K562 (cell line): Measurements from ENCODE around the gene KLC1. TPM values are rescaled to one million over a fixed set of nuclear protein-coding genes. Genes with fewer than 3 reads are reported as not detected.

Source experiments
- ATAC-seq: fragments of 200-7000 bp; cut with Tn5 transposase; 3 replicates; pipeline ENCODE4 v1.9.1; 2020; ENCODE audit warnings: moderate library complexity
- BruUV-seq: library from RNA; stranded (reverse); fragments of 400-500 nt; replicated peaks from 2 replicates; lab custom pipeline; 2021; lab: Mats Ljungman, UMichigan
- CTCF ChIA-PET: fragments of 300-600 bp; formaldehyde crosslinking; extraction: SDS; loops from one replicate; lab custom pipeline; 2021; ENCODE audit warnings: low intra/inter-chr PET ratio; lab: Yijun Ruan, JAX
- POLR2A ChIA-PET: fragments of 300-600, 350-650 bp; sonication (Branson Sonifier 250); formaldehyde crosslinking; extraction: SDS; loops from one replicate; lab custom pipeline; 2021; ENCODE audit warnings: antibody characterized with exemption, inconsistent platforms; lab: Yijun Ruan, JAX
- DNase-seq, 4 experiments: peaks; one replicate each; pipeline versions ENCODE4 v3.0.0 to v3.0.0-alpha.2; 2011 to 2018; ENCODE audit warnings: low spot score in 3 of 4, mixed read lengths in 3 of 4; ENCODE audit errors: extremely low read depth in 1 of 4
- FAIRE-seq: peaks from 2 replicates; lab custom pipeline; 2011; peaks lifted over from hg19 to GRCh38; lab: Jason Lieb, UNC
- H2AFZ ChIP-seq: 2 replicates; pipeline ENCODE4 v1.6.0; 2011; ENCODE audit warnings: low read depth, low read length, control low read depth, inconsistent platforms
- H3K27ac ChIP-seq: fragments of 200-600 bp; 3 replicates; pipeline ENCODE4 v1.8.0; 2011; ENCODE audit warnings: low read depth, mild to moderate bottlenecking, control low read depth, inconsistent platforms, low read length, moderate library complexity, mixed read lengths; ENCODE audit errors: extremely low read depth
- H3K27me3 ChIP-seq, 2 experiments: fragments of 300-600 bp in 1 of 2; 2 replicates in 1 of 2; 3 replicates in 1 of 2; pipeline versions ENCODE4 v1.6.0 to v1.8.0; 2011; ENCODE audit warnings: inconsistent platforms in 2 of 2, low read length in 2 of 2, mild to moderate bottlenecking in 1 of 2, mixed read lengths in 1 of 2, moderate library complexity in 1 of 2; ENCODE audit not compliant: control insufficient read depth in 2 of 2, insufficient read depth in 2 of 2
- H3K36me3 ChIP-seq: fragments of 300-600 bp; 3 replicates; pipeline ENCODE4 v1.8.0; 2011; ENCODE audit warnings: mild to moderate bottlenecking, low read length, inconsistent platforms; ENCODE audit not compliant: control insufficient read depth, insufficient read depth
- H3K4me1 ChIP-seq, 2 experiments: fragments of 200-600 bp in 1 of 2; replicated peaks in 1 of 2; 2 replicates in 1 of 2; 3 replicates in 1 of 2; pipeline versions ENCODE4 v1.5.1 to v1.8.0; 2011; ENCODE audit warnings: inconsistent platforms in 2 of 2, low read length in 2 of 2, mild to moderate bottlenecking in 1 of 2, mixed read lengths in 1 of 2, moderate library complexity in 1 of 2; ENCODE audit not compliant: control insufficient read depth in 2 of 2, insufficient read depth in 2 of 2
- H3K4me2 ChIP-seq: 2 replicates; pipeline ENCODE4 v1.6.1; 2011; ENCODE audit warnings: low read length, control low read depth, inconsistent platforms, mixed read lengths; ENCODE audit not compliant: insufficient read depth
- H3K4me3 ChIP-seq: fragments of 200-600 bp; sonication (generic), shearing (Covaris generic); 2 replicates; pipeline ENCODE4 v1.5.1; 2016; ENCODE audit warnings: control low read depth, inconsistent platforms
- H3K79me2 ChIP-seq: fragments of 200-600 bp; 3 replicates; pipeline ENCODE4 v1.8.0; 2011; ENCODE audit warnings: low read length, inconsistent platforms; ENCODE audit not compliant: control insufficient read depth, insufficient read depth
- H3K9ac ChIP-seq, 2 experiments: 2 replicates each; pipeline versions ENCODE4 v1.6.0 to v1.6.1; 2011; ENCODE audit warnings: low read depth in 2 of 2, low read length in 2 of 2, control low read depth in 1 of 2, inconsistent platforms in 1 of 2, mild to moderate bottlenecking in 1 of 2, mixed read lengths in 1 of 2; ENCODE audit not compliant: insufficient read depth in 1 of 2
- H3K9me1 ChIP-seq: one replicate; pipeline ENCODE4 v1.6.0; 2011; ENCODE audit warnings: inconsistent platforms, mild to moderate bottlenecking, low read length, moderate library complexity; ENCODE audit not compliant: control insufficient read depth, insufficient read depth
- H3K9me3 ChIP-seq: replicated peaks from 2 replicates; pipeline ENCODE4 v1.5.1; 2011; ENCODE audit warnings: low read depth, low read length, inconsistent platforms; ENCODE audit not compliant: control insufficient read depth, insufficient read depth
- H4K20me1 ChIP-seq: replicated peaks from 2 replicates; pipeline ENCODE4 v1.6.1; 2011; ENCODE audit warnings: low read length, inconsistent platforms, mixed read lengths; ENCODE audit not compliant: control insufficient read depth, insufficient read depth
- DACH1 ChIP-seq: fragments of 450-650 bp; IDR thresholded peaks from 2 replicates; pipeline ENCODE4 v1.6.1; 2018; ENCODE audit not compliant: partially characterized antibody
- RBM17 ChIP-seq: fragments of 200-400 bp; formaldehyde crosslinking; IDR thresholded peaks from 2 replicates; pipeline ENCODE4 v1.6.1; 2017; ENCODE audit warnings: low read depth, mild to moderate bottlenecking, low read length, borderline replicate concordance
- SRSF1 ChIP-seq: fragments of 200-400 bp; formaldehyde crosslinking; IDR thresholded peaks from 2 replicates; pipeline ENCODE4 v1.6.1; 2017; ENCODE audit warnings: mild to moderate bottlenecking, low read depth, low read length, moderate library complexity
- WGBS: fragments of 100-300 bp; shearing (Covaris generic); methylation state at CpG from one replicate; pipeline ENCODE4 v1.1.6; 2016; ENCODE audit warnings: low coverage, mixed read lengths; ENCODE audit not compliant: insufficient coverage; ENCODE audit errors: missing lambda C conversion rate; 5-methylcytosine and 5-hydroxymethylcytosine counted together
- in situ Hi-C: fragments of 300-500 bp; cut with MboI; formaldehyde crosslinking; loops from 4 replicates; pipeline ENCODE4 v1.15.0; 2018; ENCODE audit warnings: inconsistent platforms, mixed read lengths
- intact Hi-C: fragments of 100-400 bp; cut with micrococcal nuclease; formaldehyde crosslinking; loops from 2 replicates; pipeline ENCODE4 v1.14.2; 2022
- polyA plus RNA-seq, 8 experiments: library from polyadenylated mRNA; depleted of rRNA in 4 of 8; stranded (reverse) in 5 of 8; unstranded in 3 of 8; fragments of >200 nt; fragmentation: Nextera tagmentation in 2 of 8; fragmentation: Illumina TruSeq in 1 of 8; extraction: Ambion mirVana in 2 of 8; extraction: Trizol in 1 of 8; gene quantifications; 2 replicates each; pipeline versions ENCODE4 v1.2.1 to v1.2.3, GENCODE V29; 2011 to 2014; ENCODE audit warnings: inconsistent platforms in 1 of 8, missing spikeins in 1 of 8
- total RNA-seq, 7 experiments: library from RNA; depleted of rRNA in 6 of 7; stranded (reverse); fragments of >200 nt in 6 of 7; fragmentation: Illumina TruSeq in 2 of 7; extraction: Trizol in 2 of 7; gene quantifications; 2 replicates each; pipeline versions ENCODE4 v1.2.1 to v1.2.3, GENCODE V29; 2011 to 2021; ENCODE audit warnings: low replicate concordance in 1 of 7
- TF ChIP-seq, protein P1 (sequence below), 2 experiments: IDR thresholded peaks in 1 of 2; conservative IDR thresholded peaks in 1 of 2; 2 replicates each; pipeline ENCODE4 v1.6.1; 2016; ENCODE audit warnings: low read depth in 2 of 2, mild to moderate bottlenecking in 1 of 2, missing compliant biosample characterization in 1 of 2, missing genetic modification characterization in 1 of 2, moderate library complexity in 1 of 2
- TF ChIP-seq, protein P2 (sequence below): fragments of 450-650 bp; IDR thresholded peaks from 2 replicates; pipeline ENCODE4 v1.6.1; 2017; ENCODE audit warnings: antibody characterized with exemption
- TF ChIP-seq, protein P3 (sequence below): sonication (generic); formaldehyde crosslinking; IDR thresholded peaks from 2 replicates; pipeline ENCODE4 v1.8.1; 2023; ENCODE audit warnings: mild to moderate bottlenecking, missing genetic modification reagents

The KLC1 gene
- total and polyA plus RNA-seq, 9 of the 15 experiments (the other 6 are each of a cell fraction or from before 2014, with no cell fraction given), result 4.9 to 134 (median 54.8) TPM

DNA sequence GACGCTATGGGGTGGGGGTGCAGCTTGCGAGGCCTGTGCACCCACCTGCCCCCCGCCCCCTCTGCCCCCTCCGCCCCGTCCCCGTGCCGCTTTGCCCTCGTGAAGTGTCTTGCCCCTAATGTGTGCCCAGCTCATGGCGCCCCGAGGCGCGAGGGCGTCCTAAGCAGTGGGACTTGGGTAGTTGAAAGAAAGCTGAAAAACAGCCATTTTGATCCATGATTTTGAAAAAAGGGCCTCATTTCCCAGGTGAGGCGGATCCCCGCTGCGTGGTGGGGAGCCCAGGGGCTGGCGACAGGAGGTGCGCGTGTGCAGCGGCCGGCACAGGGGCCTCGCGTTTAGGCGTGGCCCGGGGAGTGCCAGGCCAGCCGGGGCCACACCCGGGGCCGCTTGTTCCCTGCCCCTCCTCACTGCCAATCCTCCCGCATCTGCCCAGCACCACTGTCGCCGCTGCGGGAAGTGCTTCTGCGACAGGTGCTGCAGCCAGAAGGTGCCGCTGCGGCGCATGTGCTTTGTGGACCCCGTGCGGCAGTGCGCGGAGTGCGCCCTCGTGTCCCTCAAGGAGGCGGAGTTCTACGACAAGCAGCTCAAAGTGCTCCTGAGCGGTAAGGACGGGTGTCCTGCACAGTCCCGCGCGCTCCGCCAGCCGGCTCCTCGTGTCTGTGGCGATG lies 98.4 kb downstream of the KLC1 start:
- no peak overlapping the region for H3K27ac ChIP-seq
- H3K79me2 ChIP-seq, result peaks cover 26% of the 10 kb centered on the region
- H3K36me3 ChIP-seq, result peaks cover 56% of the 10 kb centered on the region; the same call in 1 of the 3 replicates
- no peak for FAIRE-seq
- ChIA-PET CTCF (no interaction called here), POLR2A (interaction anchor here (0.7 kb wide), 1 partner anchor 384 kb away, joined by 3 read pairs; no protein-coding TSS in a partner anchor)
- H3K9ac ChIP-seq, result no peak overlapping the region
- no TSS peak for BruUV-seq
- no peak overlapping the region for H3K4me3 ChIP-seq
- intact Hi-C loops (no loop called here), in situ Hi-C loops (no loop called here)
- H3K4me2 ChIP-seq, result no peak overlapping the region
- no peak for ATAC-seq
- no peaks in the 10 kb centered on the region for H3K9me1 ChIP-seq
- H3K9me3 ChIP-seq, result no peaks in the 10 kb centered on the region
- no peak for DNase-seq
- TF ChIP-seq, protein P1, sequence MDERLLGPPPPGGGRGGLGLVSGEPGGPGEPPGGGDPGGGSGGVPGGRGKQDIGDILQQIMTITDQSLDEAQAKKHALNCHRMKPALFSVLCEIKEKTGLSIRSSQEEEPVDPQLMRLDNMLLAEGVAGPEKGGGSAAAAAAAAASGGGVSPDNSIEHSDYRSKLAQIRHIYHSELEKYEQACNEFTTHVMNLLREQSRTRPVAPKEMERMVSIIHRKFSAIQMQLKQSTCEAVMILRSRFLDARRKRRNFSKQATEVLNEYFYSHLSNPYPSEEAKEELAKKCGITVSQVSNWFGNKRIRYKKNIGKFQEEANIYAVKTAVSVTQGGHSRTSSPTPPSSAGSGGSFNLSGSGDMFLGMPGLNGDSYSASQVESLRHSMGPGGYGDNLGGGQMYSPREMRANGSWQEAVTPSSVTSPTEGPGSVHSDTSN (CRISPR knock-in tag; IDR thresholded peaks at IDR 0.05; ENCODE audit: low read depth), result no peak
- TF ChIP-seq, protein P1 (tag; conservative IDR thresholded peaks at IDR 0.05; ENCODE audit: low read depth), result no peak
- TF ChIP-seq, protein P2, sequence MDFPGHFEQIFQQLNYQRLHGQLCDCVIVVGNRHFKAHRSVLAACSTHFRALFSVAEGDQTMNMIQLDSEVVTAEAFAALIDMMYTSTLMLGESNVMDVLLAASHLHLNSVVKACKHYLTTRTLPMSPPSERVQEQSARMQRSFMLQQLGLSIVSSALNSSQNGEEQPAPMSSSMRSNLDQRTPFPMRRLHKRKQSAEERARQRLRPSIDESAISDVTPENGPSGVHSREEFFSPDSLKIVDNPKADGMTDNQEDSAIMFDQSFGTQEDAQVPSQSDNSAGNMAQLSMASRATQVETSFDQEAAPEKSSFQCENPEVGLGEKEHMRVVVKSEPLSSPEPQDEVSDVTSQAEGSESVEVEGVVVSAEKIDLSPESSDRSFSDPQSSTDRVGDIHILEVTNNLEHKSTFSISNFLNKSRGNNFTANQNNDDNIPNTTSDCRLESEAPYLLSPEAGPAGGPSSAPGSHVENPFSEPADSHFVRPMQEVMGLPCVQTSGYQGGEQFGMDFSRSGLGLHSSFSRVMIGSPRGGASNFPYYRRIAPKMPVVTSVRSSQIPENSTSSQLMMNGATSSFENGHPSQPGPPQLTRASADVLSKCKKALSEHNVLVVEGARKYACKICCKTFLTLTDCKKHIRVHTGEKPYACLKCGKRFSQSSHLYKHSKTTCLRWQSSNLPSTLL, result no peak
- TF ChIP-seq DACH1 (no peak), SRSF1 (no peak), RBM17 (no peak)
- TF ChIP-seq, protein P3, sequence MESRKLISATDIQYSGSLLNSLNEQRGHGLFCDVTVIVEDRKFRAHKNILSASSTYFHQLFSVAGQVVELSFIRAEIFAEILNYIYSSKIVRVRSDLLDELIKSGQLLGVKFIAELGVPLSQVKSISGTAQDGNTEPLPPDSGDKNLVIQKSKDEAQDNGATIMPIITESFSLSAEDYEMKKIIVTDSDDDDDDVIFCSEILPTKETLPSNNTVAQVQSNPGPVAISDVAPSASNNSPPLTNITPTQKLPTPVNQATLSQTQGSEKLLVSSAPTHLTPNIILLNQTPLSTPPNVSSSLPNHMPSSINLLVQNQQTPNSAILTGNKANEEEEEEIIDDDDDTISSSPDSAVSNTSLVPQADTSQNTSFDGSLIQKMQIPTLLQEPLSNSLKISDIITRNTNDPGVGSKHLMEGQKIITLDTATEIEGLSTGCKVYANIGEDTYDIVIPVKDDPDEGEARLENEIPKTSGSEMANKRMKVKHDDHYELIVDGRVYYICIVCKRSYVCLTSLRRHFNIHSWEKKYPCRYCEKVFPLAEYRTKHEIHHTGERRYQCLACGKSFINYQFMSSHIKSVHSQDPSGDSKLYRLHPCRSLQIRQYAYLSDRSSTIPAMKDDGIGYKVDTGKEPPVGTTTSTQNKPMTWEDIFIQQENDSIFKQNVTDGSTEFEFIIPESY, result peak; percentile 73
- peaks cover 10 to 64% of the 10 kb centered on the region in 2 experiments; a peak in 4 of 5 replicates for H3K4me1 ChIP-seq
- WGBS, result 96% methylated on average over 18 of the region's 53 CpGs
- H2AFZ ChIP-seq, result no peak overlapping the region
- H3K27me3 ChIP-seq, result no peaks in the 10 kb centered on the region
- H4K20me1 ChIP-seq, result no peaks in the 10 kb centered on the region
